Kidney epithelial cell (primary cell): ENCODE results near the gene RAET1G. TPM values are rescaled to one million over a fixed set of nuclear protein-coding genes. Genes with fewer than 3 reads are reported as not detected.

Source experiments
- DNase-seq: peaks from one replicate; pipeline ENCODE4 v3.0.0-alpha.2; 2010; ENCODE audit warnings: low read depth
- H3K27me3 ChIP-seq: 2 replicates; pipeline ENCODE4 v1.6.0; 2011; ENCODE audit warnings: low read length; ENCODE audit not compliant: control insufficient read depth, insufficient read depth
- H3K36me3 ChIP-seq: 2 replicates; pipeline ENCODE4 v1.5.1; 2011; ENCODE audit warnings: low read length; ENCODE audit not compliant: control insufficient read depth, insufficient read depth
- H3K4me3 ChIP-seq: 2 replicates; pipeline ENCODE4 v1.5.1; 2011; ENCODE audit warnings: low read depth, mild to moderate bottlenecking, control low read depth, low read length
- CTCF ChIP-seq: IDR thresholded peaks from 2 replicates; pipeline ENCODE4 v1.5.1; 2011; ENCODE audit warnings: mild to moderate bottlenecking, moderate library complexity, low read length, control low read depth, inconsistent platforms; ENCODE audit not compliant: insufficient read depth, poor library complexity, severe bottlenecking
- total RNA-seq: library from RNA; depleted of rRNA; stranded (reverse); fragments of >200 nt; gene quantifications from 2 replicates; pipeline ENCODE4 v1.2.3, GENCODE V29; 2015

RAET1G gene
- total RNA-seq, 1 donor from 2014 or later, result not detected

GRCh38 chr6:149876241-149876933, 46.5 kb downstream of the RAET1G start:
- no peak overlapping the region for H3K4me3 ChIP-seq
- DNase-seq, result no peak
- peaks cover 7% of the 10 kb centered on the region for H3K27me3 ChIP-seq
- no peaks in the 10 kb centered on the region for H3K36me3 ChIP-seq
- no peak for TF ChIP-seq CTCF

GRCh38 chr6:149872233-149872632, 50.7 kb downstream of the RAET1G start:
- DNase-seq, result no peak
- H3K27me3 ChIP-seq, result no peaks in the 10 kb centered on the region
- TF ChIP-seq CTCF, result no peak
- no peaks in the 10 kb centered on the region for H3K36me3 ChIP-seq
- no peak overlapping the region for H3K4me3 ChIP-seq

GRCh38 chr6:149871182-149871581, 51.7 kb downstream of the RAET1G start:
- no peak for DNase-seq
- H3K27me3 ChIP-seq, result no peaks in the 10 kb centered on the region
- H3K4me3 ChIP-seq, result no peak overlapping the region
- H3K36me3 ChIP-seq, result no peaks in the 10 kb centered on the region
- no peak for TF ChIP-seq CTCF

GRCh38 chr6:149869275-149869892, 53.5 kb downstream of the RAET1G start:
- H3K36me3 ChIP-seq, result no peaks in the 10 kb centered on the region
- DNase-seq, result no peak
- H3K4me3 ChIP-seq, result no peak overlapping the region
- TF ChIP-seq CTCF, result no peak
- H3K27me3 ChIP-seq, result no peaks in the 10 kb centered on the region

DNA sequence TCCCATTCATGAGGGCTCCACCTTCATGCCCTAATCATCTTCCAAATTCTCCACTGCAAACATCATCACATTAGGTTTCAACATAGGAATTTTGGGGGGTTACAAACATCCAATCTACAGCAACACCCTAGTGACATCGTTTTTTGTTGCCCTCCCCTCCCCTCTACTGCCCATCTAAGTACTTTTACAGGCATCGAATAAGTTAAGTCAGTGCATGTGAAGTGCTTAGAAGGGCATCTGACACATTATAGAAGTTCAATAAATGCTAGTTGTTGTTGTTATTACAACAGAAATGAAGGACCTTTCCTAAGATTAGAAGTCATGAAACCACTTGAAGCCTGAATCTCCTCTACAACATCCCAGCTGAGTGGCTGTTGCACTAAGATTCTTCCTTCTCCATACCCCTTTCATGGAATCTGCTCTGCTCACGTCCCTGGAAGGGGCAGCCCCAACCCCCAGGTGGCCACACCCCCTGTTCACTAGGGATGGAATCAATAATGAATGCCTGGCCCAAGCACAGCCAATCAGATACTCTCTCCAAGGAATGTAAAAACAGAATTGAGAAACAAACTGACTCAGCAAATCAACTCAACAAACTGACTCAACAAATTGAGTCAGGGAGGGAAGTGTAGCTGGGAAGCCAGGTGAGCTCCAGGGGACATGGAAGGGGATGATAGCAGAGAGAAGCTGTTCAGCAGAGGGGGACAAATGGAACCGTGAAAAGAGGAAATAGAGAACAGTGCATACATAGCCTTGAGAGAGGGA, 54.9 kb downstream of the RAET1G start:
- TF ChIP-seq CTCF, result no peak
- Histone ChIP-seq H3K27me3 (no peaks in the 10 kb centered on the region), H3K36me3 (no peaks in the 10 kb centered on the region), H3K4me3 (no peak overlapping the region)
- DNase-seq, result no peak

Other genes with a start within 250 kb of the RAET1G start
- 20.5 and 23.2 TPM in 2 replicates for gene LATS1, start 205.0 kb downstream of the RAET1G start, total RNA-seq
- 26.5 and 26.9 TPM in 2 replicates for gene NUP43, start 176.6 kb downstream of the RAET1G start, total RNA-seq
- 110 and 112 TPM in 2 replicates for gene PCMT1, start 173.4 kb downstream of the RAET1G start, total RNA-seq
- 34.9 and 37.9 TPM in 2 replicates for gene LRP11, start 58.8 kb downstream of the RAET1G start, total RNA-seq
- not detected in 2 replicates for gene RAET1E, start 25.0 kb downstream of the RAET1G start, total RNA-seq
- 3.5 and 6.1 TPM in 2 replicates for gene ULBP2, start 18.9 kb upstream of the RAET1G start, total RNA-seq
- gene ULBP1, start 40.8 kb upstream of the RAET1G start, total RNA-seq, result 6.0 and 7.5 TPM in 2 replicates
- 1.5 and 1.8 TPM in 2 replicates for gene RAET1L, start 102.4 kb upstream of the RAET1G start, total RNA-seq
- gene ULBP3, start 146.0 kb upstream of the RAET1G start, total RNA-seq, result 8.0 and 14.8 TPM in 2 replicates
- 37.0 and 45.5 TPM in 2 replicates for gene PPP1R14C, start 219.9 kb upstream of the RAET1G start, total RNA-seq